Measurements from ENCODE around the gene GFI1B. TPM values are rescaled to one million over a fixed set of nuclear protein-coding genes. Genes with fewer than 3 reads are reported as not detected.

GFI1B gene
- total and polyA plus RNA-seq, 2 of the 4 experiments (the other 2 are of a cell fraction) = 0.02 TPM; not detected in 1

GRCh38 chr9:132996526-132996925 lies 18.0 kb downstream of the GFI1B start:
- DNase-seq (no peak), ATAC-seq (ENCODE audit: low read depth) (no peak)
- Histone ChIP-seq H2BK120ac (ENCODE audit: low read depth, low read length) (no peak overlapping the region), H3K4me2 (ENCODE audit: low read depth, low read length) (no peak overlapping the region), H3K4me1 (ENCODE audit: control insufficient read depth, insufficient read depth, low read length) (no peaks in the 10 kb centered on the region), H3K4me3 (ENCODE audit: insufficient read depth, low read depth, low read length) (no peak overlapping the region), H4K20me1 (ENCODE audit: insufficient read depth, low read length) (no peaks in the 10 kb centered on the region; the same call in 1 of the 2 replicates), H3K56ac (ENCODE audit: extremely low read depth, insufficient read depth, low read length) (no peak overlapping the region), H3K14ac (replicated peaks; ENCODE audit: low read depth, low read length) (no peak overlapping the region), H2BK20ac (ENCODE audit: low read depth, low read length) (no peak overlapping the region), H4K5ac (ENCODE audit: low read depth, low read length) (no peak overlapping the region), H2BK15ac (ENCODE audit: low read depth, low read length) (no peak overlapping the region), H3K23ac (ENCODE audit: low read depth, low read length) (no peak overlapping the region), H3K4ac (ENCODE audit: low read depth, low read length) (no peak overlapping the region), H4K8ac (ENCODE audit: low read depth in 2 of 2, low read length in 2 of 2) (no peak overlapping the region), H3K27ac (ENCODE audit: insufficient read depth, low read length) (no peak overlapping the region), H3K36me3 (ENCODE audit: control insufficient read depth, insufficient read depth, low read length) (no peaks in the 10 kb centered on the region), H3K9me1 (ENCODE audit: insufficient read depth, low read length) (no peaks in the 10 kb centered on the region), H2AK9ac (replicated peaks; ENCODE audit: low read depth, low read length, poor library complexity) (no peak overlapping the region), H4K91ac (ENCODE audit: insufficient read depth, low read depth, low read length) (no peak overlapping the region), H2AFZ (replicated peaks; ENCODE audit: low read length, poor library complexity) (no peak overlapping the region), H3K27me3 (ENCODE audit: control insufficient read depth, insufficient read depth, low read length) (peaks cover 62% of the 10 kb centered on the region), H3K9ac (ENCODE audit: low read depth, low read length) (no peak overlapping the region), H3K79me1 (ENCODE audit: low read depth in 1 of 2, low read length in 2 of 2) (no peaks in the 10 kb centered on the region), H3K18ac (ENCODE audit: low read depth, low read length) (no peak overlapping the region), H2AK5ac (ENCODE audit: low read depth, low read length) (no peak overlapping the region), H2BK5ac (ENCODE audit: low read depth, low read length, poor library complexity, severe bottlenecking) (no peak overlapping the region), H3K9me3 (ENCODE audit: control insufficient read depth, insufficient read depth, low read length) (no peaks in the 10 kb centered on the region)
- intact Hi-C loops (cut with micrococcal nuclease) (no loop called here), dilution Hi-C loops (cut with HindIII; ENCODE audit: low sequenced_read_pairs, unreplicated experiment) (no loop called here), in situ Hi-C loops (cut with MboI; ENCODE audit: low sequenced_read_pairs) (no loop called here)
- CTCF ChIA-PET = no interaction called here
- no peak for TF ChIP-seq NFE2L2 (IDR thresholded peaks at IDR 0.05; ENCODE audit: low read depth, low read length)
- TF ChIP-seq RCOR1 (IDR thresholded peaks at IDR 0.05; ENCODE audit: insufficient replicate concordance, low read length) = no peak
- TF ChIP-seq RFX5 (IDR thresholded peaks at IDR 0.05; ENCODE audit: low read depth, low read length) = no peak
- TF ChIP-seq, protein P1, sequence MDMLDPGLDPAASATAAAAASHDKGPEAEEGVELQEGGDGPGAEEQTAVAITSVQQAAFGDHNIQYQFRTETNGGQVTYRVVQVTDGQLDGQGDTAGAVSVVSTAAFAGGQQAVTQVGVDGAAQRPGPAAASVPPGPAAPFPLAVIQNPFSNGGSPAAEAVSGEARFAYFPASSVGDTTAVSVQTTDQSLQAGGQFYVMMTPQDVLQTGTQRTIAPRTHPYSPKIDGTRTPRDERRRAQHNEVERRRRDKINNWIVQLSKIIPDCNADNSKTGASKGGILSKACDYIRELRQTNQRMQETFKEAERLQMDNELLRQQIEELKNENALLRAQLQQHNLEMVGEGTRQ (IDR thresholded peaks at IDR 0.05; ENCODE audit: low read depth, low read length) = no peak
- TF ChIP-seq CEBPB (IDR thresholded peaks at IDR 0.05; ENCODE audit: low read depth, low read length) = no peak
- no peak for TF ChIP-seq ELK1 (IDR thresholded peaks at IDR 0.05; ENCODE audit: borderline replicate concordance, low read depth, low read length)
- no peak for TF ChIP-seq MXI1 (IDR thresholded peaks at IDR 0.05; ENCODE audit: borderline replicate concordance, low read depth, low read length)
- TF ChIP-seq POLR2A (IDR thresholded peaks at IDR 0.05; ENCODE audit: low read depth, low read length) = no peak
- no peak for TF ChIP-seq FOS (IDR thresholded peaks at IDR 0.05; ENCODE audit: low read depth, low read length)
- no peak for TF ChIP-seq MAZ (IDR thresholded peaks at IDR 0.05; ENCODE audit: borderline replicate concordance, low read depth, low read length)
- no peak for TF ChIP-seq CTCF (conservative IDR thresholded peaks at IDR 0.05; ENCODE audit: low read depth, low read length)
- no peak for TF ChIP-seq BHLHE40 (IDR thresholded peaks at IDR 0.05; ENCODE audit: low read depth, low read length)
- no peak for TF ChIP-seq SMC3 (IDR thresholded peaks at IDR 0.05; ENCODE audit: low read depth, low read length)
- no peak for TF ChIP-seq CHD1 (IDR thresholded peaks at IDR 0.05; ENCODE audit: low read depth, low read length)
- no peak for TF ChIP-seq RAD21 (IDR thresholded peaks at IDR 0.05; ENCODE audit: low read length)
- TF ChIP-seq MAFK (IDR thresholded peaks at IDR 0.05; ENCODE audit: low read depth, low read length) = no peak
- 44% methylated on average over 6 of the region's 13 CpGs; no CpG with 5 or more reads in 1 of the 2 experiments for WGBS, 2 experiments (ENCODE audit: extremely low coverage in 2 of 2, insufficient read length in 1 of 2)
- BruUV-seq (replicated peaks) = no TSS peak
- POLR2A ChIA-PET (ENCODE audit: unreplicated experiment) = no interaction called here

All from IMR-90 (cell line).